NCI-H2227 treated with DMSO at 0.1 percent for 48 hours (cell line): ENCODE data around the gene PGM2.
A peak's percentile ranks its signal among the peaks of the same experiment; 100 is the strongest.
"Not testable (repeated sequence)": the region's sequence is repeated elsewhere in the genome, so short reads cannot be mapped to it uniquely, and the experiment has no call there.

ENCODE experiments used
- DNase-seq: peaks from one replicate; lab custom pipeline; 2025; lab: John Stamatoyannopoulos, UW

PGM2 gene

GRCh38 chr4:37826295-37827029 is at the start of gene PGM2:
TSS of gene PGM2 (plus strand) at chr4:37826686. CDS start at chr4:37826733, 47 bp downstream.
- DNase-seq, result peak; percentile 51

GRCh38 chr4:37779896-37780295 is 46.6 kb upstream of the PGM2 start:
- DNase-seq, result no peak

- no peak for DNase-seq
These were observed 45.9 kb upstream of the PGM2 start for GRCh38 chr4:37780444-37781130.

GRCh38 chr4:37781131-37781455 is 45.4 kb upstream of the PGM2 start:
- DNase-seq, result no peak

GRCh38 chr4:37786267-37786666 is 40.2 kb upstream of the PGM2 start:
- not testable (repeated sequence) for DNase-seq

- DNase-seq, result not testable (repeated sequence)
These were observed 38.5 kb upstream of the PGM2 start for GRCh38 chr4:37787883-37788460.

GRCh38 chr4:37788819-37789218 is 37.7 kb upstream of the PGM2 start:
- DNase-seq, result no peak

GRCh38 chr4:37792241-37792640 is 34.2 kb upstream of the PGM2 start:
- DNase-seq, result no peak

- DNase-seq, result no peak
These were observed 32.9 kb upstream of the PGM2 start for GRCh38 chr4:37793562-37793961.

- DNase-seq, result no peak
These were observed 32.4 kb upstream of the PGM2 start for GRCh38 chr4:37794056-37794455.

GRCh38 chr4:37795581-37796195 is 30.8 kb upstream of the PGM2 start:
- DNase-seq, result no peak

GRCh38 chr4:37797374-37797773 is 29.1 kb upstream of the PGM2 start:
- no peak for DNase-seq

- DNase-seq, result no peak
These were observed 28.6 kb upstream of the PGM2 start for GRCh38 chr4:37797923-37798322.

GRCh38 chr4:37798616-37799015 is 27.9 kb upstream of the PGM2 start:
- DNase-seq, result no peak

GRCh38 chr4:37799941-37800554 is 26.4 kb upstream of the PGM2 start:
- no peak for DNase-seq

GRCh38 chr4:37802068-37802666 is 24.3 kb upstream of the PGM2 start:
- peak; percentile 5 for DNase-seq

- DNase-seq, result peak; percentile 20
These were observed 23.0 kb upstream of the PGM2 start for GRCh38 chr4:37803348-37803973.

- DNase-seq, result no peak
These were observed 21.4 kb upstream of the PGM2 start for GRCh38 chr4:37805091-37805490.

- no peak for DNase-seq
These were observed 13.8 kb upstream of the PGM2 start for GRCh38 chr4:37812713-37813112.

GRCh38 chr4:37815591-37815990 is 10.9 kb upstream of the PGM2 start:
- DNase-seq, result no peak

- DNase-seq, result no peak
These were observed 10.5 kb upstream of the PGM2 start for GRCh38 chr4:37816006-37816405.

GRCh38 chr4:37816719-37817118 is 9.8 kb upstream of the PGM2 start:
- no peak for DNase-seq
